Activated CD8-positive, alpha-beta memory T cell treated with anti-CD3 and anti-CD28 coated beads for 24 hours (primary cell): ENCODE data around the gene IPMK.
A peak's percentile ranks its signal among the peaks of the same experiment; 100 is the strongest.
"Not testable (repeated sequence)": the region's sequence is repeated elsewhere in the genome, so short reads cannot be mapped to it uniquely, and the experiment has no call there.

Experiments used
- DNase-seq: peaks from one replicate; pipeline ENCODE4 v3.0.0-alpha.2; 2020

The IPMK gene

GRCh38 chr10:58219875-58220274 is 47.8 kb downstream of the IPMK start:
- DNase-seq = no peak

GRCh38 chr10:58217612-58218011 is 50.1 kb downstream of the IPMK start:
- no peak for DNase-seq

- no peak for DNase-seq
These were observed 55.1 kb downstream of the IPMK start for GRCh38 chr10:58212622-58213021.

GRCh38 chr10:58210160-58210559 is 57.5 kb downstream of the IPMK start:
- DNase-seq = no peak

GRCh38 chr10:58209669-58210068 is 58.0 kb downstream of the IPMK start:
- no peak for DNase-seq

- DNase-seq = no peak
These were observed 61.4 kb downstream of the IPMK start for GRCh38 chr10:58206251-58206650.

GRCh38 chr10:58201704-58202103 is 66.0 kb downstream of the IPMK start:
- DNase-seq = no peak

GRCh38 chr10:58189269-58189668 is 78.4 kb downstream of the IPMK start:
- DNase-seq = no peak

GRCh38 chr10:58184120-58184670 is 83.5 kb downstream of the IPMK start:
- no peak for DNase-seq

- no peak for DNase-seq
These were observed 87.0 kb downstream of the IPMK start for GRCh38 chr10:58180666-58181065.

GRCh38 chr10:58179238-58179637 is 88.5 kb downstream of the IPMK start:
- no peak for DNase-seq

GRCh38 chr10:58178811-58179210 is 88.9 kb downstream of the IPMK start:
- DNase-seq = no peak

- no peak for DNase-seq
These were observed 90.2 kb downstream of the IPMK start for GRCh38 chr10:58177362-58177947.

- DNase-seq = no peak
These were observed 91.4 kb downstream of the IPMK start for GRCh38 chr10:58175990-58176900.

GRCh38 chr10:58174831-58175230 is 92.9 kb downstream of the IPMK start:
- DNase-seq = no peak

- DNase-seq = no peak
These were observed 94.3 kb downstream of the IPMK start for GRCh38 chr10:58173391-58173790.

- no peak for DNase-seq
These were observed 96.5 kb downstream of the IPMK start for GRCh38 chr10:58171146-58171545.

GRCh38 chr10:58164517-58164916 is 103.2 kb downstream of the IPMK start:
- DNase-seq = no peak

GRCh38 chr10:58158806-58159205 is 108.9 kb downstream of the IPMK start:
- no peak for DNase-seq

GRCh38 chr10:58157076-58157766 is 110.5 kb downstream of the IPMK start:
- no peak for DNase-seq

- not testable (repeated sequence) for DNase-seq
These were observed 111.8 kb downstream of the IPMK start for GRCh38 chr10:58155941-58156340.

GRCh38 chr10:58153751-58154150 is 113.9 kb downstream of the IPMK start:
- no peak for DNase-seq

GRCh38 chr10:58152673-58153263 is 114.9 kb downstream of the IPMK start:
- peak; percentile 62 for DNase-seq
